Frontal cortex (tissue), 4 donors: Measurements from ENCODE around the gene MYO1D. TPM values are rescaled to one million over a fixed set of nuclear protein-coding genes. Genes with fewer than 3 reads are reported as not detected.

Experiments used
- DNase-seq, 2 donors: peaks; one replicate each; pipeline ENCODE4 v3.0.0; 2012; ENCODE audit warnings: low spot score in 2 of 2
- FAIRE-seq: peaks from 2 replicates; lab custom pipeline; 2012; peaks lifted over from hg19 to GRCh38; lab: Jason Lieb, UNC
- total RNA-seq: library from RNA; depleted of rRNA; stranded (reverse); fragments of >200 nt; gene quantifications from one replicate; pipeline ENCODE4 v1.2.3, GENCODE V29; 2014
- donor health status: control.
- donor health status: control.
- donor health status: control.

Gene MYO1D
- total RNA-seq, 1 donor from 2014 or later = 52.6 TPM

DNA sequence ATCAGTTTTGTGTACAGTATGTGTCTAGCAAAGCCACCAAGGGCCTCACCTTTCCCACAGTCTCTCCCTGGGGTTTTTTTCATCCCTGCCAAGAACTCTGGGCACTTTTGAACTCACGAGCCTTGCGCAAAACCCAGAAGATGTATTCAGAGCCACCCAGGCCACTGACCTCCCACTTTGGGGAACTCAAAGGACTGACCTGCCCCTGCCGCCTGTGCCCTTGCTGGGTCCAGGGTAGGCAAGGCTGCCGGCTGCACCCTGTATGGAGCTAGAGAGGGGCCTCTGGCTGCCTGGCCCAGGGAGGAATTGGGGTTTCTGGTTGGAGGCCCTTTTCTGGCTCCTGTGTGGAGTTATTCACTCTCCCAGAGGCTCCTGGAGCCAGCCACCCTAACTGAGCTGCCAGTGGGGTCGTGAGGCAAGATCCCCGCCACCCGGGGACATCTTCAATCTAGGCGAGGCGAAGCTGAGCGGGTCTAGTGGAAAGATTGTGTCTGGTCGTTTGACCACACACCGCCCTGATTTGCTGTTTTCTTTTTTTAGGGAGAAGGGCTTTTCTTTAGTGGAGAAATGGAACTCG, 388.2 kb downstream of the MYO1D start:
- FAIRE-seq = no peak

DNA sequence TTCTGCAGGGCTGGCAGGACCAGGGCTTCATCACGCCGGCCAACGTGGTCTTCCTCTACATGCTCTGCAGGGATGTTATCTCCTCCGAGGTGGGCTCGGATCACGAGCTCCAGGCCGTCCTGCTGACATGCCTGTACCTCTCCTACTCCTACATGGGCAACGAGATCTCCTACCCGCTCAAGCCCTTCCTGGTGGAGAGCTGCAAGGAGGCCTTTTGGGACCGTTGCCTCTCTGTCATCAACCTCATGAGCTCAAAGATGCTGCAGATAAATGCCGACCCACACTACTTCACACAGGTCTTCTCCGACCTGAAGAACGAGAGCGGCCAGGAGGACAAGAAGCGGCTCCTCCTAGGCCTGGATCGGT, 388.8 kb downstream of the MYO1D start:
- no peak for FAIRE-seq

More for the DNA sequence above, 388.2 kb downstream of the MYO1D start:
- no peak for DNase-seq

DNA sequence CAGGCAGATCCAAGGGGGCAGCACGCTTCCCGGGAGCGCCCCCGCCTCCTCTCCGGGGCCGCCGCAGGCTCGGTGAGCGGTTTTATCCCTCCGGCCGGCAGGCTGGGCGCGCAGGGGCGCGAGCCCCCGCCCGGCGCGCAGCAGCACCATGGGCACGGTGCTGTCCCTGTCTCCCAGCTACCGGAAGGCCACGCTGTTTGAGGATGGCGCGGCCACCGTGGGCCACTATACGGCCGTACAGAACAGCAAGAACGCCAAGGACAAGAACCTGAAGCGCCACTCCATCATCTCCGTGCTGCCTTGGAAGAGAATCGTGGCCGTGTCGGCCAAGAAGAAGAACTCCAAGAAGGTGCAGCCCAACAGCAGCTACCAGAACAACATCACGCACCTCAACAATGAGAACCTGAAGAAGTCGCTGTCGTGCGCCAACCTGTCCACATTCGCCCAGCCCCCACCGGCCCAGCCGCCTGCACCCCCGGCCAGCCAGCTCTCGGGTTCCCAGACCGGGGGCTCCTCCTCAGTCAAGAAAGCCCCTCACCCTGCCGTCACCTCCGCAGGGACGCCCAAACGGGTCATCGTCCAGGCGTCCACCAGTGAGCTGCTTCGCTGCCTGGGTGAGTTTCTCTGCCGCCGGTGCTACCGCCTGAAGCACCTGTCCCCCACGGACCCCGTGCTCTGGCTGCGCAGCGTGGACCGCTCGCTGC, 389.3 kb downstream of the MYO1D start:
- DNase-seq (no peak), FAIRE-seq (no peak)

More for the DNA sequence above, 388.8 kb downstream of the MYO1D start:
- no peak for DNase-seq

DNA sequence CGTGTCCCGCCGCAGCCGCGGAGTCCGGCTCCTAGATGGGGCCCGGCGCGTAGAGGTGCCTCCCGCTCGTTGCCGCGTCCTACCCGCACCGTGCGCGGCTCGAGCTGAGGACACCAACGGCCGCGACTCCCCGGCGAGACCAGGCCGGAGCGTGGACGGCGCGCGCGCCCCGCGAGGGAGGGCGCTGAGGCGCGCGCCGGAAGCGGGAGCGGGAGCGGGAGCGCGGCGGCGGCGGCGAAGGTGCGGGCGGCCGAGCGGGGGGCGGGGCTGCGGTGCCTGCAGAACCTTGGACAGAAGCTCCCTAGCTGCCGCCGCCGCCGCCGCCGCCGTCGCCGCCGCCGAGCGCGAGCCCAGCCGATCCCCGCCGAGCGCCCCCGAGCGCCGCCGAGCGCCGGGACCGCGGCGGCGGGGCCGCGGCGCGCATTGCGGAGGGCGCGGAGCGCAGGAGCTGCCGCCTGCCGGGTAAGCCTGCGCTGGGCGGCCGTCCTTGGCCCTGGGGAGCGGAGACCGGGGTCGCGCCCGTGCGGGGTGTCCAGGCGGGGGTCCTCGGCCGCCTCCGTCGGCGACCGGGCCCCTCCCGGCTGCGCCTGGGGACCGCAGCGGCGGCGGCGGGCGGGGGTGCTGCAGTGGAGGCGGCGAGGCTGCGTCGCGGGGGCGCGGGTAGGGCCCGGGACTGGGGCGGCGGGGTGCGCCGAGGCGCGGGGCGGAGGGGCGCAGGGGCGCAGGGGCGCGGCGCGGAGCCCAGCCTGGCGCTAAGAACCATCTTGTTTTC, 390.0 kb downstream of the MYO1D start, which contains the start of gene CDK5R1:
CDK5R1 (plus strand) TSS at position 293 of the 772 bp plus-strand sequence. CDS start 628 bp downstream, outside the sequence.
- DNase-seq = peak; percentile 81 to 84
- no peak for FAIRE-seq

DNA sequence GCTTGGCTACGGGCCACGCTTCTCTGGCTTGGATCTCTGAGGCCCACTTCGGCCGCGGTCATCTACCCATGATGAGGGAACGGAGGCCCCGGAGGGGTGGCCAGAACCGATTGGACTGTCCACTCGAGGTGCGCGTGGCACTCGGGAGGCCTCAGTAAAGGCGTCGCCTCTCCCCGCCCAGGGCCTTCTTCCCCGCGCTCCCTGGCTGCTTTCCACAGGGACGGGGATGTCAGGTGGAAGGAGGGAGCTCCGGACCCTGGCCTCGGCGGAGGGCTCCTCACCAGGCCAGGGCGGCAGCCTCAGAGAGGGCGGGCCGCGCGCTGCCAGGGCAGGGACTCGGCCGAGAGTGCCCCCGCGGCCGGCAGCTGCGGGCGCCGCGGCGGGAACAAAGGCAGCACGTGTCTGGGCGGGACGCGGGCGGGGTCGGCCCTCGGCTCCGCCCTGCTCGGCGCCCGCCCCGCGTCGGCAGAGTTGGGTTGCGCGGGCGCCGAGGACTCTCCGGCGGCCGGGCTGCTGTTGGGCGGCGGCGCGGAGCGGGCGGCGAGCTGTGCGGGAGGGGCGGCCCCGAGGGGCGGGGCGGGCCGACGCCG, 390.7 kb downstream of the MYO1D start:
- FAIRE-seq (no peak), DNase-seq (peak; percentile 91 to 96)

DNA sequence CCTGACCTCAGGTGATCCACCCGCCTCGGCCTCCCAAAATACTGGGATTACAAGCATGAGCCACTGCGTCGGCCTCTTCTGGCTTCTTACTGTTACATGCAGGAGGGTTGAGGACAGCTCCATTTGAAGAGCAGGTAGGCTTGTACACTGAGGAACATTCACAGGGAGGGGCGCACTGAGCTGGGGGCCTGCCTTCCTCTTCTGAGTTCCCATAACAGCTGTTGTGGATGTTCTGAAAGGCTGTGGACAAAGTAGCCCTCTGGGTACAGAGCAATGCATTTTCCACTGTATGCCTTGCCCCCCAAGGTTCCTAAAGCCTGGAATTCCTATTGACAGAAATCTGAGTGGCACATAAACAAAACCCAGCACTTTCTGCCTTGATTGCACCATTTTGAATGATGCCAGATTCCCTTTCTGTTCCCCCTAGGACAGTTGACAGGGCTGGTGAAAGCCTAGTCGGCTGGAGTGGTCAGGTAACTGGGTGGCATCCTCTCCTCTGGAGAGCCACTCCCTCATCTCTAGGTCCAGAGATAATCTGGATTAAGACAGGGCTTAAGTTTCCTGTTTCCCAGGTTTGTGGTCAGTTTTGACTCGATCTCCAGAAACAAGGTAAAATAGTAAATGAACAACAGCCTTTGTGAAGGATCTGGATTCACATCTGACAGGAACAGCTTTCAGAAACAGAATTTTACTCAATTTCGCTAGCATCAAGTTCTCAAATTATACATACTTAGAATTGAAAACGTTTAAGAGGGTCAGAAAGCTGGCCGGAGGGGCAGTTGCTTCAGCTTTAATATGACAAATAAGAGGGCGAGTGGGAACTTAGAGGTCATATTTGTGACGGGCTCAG, 391.4 kb downstream of the MYO1D start:
- FAIRE-seq (no peak), DNase-seq (no peak)

DNA sequence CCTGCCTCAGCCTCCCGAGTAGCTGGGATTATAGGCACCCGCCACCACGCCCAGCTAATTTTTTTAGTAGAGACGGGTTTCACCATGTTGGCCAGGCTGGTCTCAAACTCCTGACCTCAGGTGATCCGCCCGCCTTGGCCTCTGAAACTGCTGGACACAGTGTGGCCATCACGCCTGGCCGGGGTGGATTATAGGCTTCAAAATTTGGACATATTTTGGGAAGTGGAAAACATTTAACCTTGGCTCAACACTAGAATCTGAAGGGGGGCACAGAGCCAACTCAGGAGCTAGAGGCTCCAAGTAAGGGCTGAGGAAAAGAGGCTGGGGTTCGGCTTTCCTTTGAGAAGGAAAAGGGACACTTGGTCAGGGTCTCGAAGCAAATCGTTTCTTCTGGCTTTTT, 392.3 kb downstream of the MYO1D start:
- DNase-seq (no peak), FAIRE-seq (no peak)

DNA sequence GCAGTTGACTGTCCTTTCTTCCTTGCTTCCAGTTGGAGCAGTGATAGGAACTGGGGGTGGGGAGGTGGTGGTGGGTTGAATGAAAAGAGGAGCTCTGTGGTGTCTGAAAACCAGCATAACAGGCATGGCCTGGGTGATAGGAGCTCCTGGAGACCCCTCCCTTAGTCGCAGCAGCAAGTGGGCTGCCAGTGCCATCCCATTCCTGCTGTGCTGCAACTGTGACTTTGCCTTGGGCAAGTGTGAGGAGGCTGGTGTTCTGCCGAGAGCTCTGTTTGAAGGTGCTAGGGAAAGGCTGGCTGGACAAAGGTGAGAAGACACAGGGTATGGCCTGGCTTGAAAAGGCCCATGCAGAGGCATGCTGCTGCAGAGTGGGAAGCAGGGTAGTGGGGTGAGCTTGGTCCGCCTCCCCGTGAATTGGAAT, 392.9 kb downstream of the MYO1D start:
- DNase-seq = no peak
- FAIRE-seq = no peak

DNA sequence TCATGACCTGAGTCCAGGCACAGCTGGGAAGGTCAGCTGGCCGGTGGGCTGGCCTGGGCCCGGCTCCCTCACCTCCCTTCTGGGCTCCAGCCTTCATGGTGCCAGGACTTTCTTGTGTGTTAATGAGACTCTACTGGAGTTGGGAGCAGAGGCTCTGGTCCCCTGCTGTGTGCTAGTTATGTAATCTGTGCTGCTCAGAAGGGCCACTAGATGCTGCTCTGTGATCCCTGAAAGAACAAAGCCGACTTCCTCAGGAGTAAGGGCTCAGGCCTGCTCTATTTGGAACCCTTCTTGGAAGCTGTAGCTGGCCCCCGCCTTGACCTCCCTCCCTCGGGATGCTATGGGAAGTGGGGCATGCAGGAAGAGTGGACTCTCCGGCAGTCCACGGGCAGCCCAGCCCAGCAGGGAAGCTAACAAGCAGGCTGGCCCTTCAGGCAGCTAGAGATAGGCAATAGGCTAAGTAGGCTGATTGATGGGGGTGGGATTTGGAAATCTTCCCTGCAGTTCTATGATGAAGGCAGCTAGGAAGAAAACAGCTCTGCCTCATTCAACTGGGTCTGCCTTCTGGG, 393.4 kb downstream of the MYO1D start:
- DNase-seq (peak; percentile 76 to 90), FAIRE-seq (no peak)

DNA sequence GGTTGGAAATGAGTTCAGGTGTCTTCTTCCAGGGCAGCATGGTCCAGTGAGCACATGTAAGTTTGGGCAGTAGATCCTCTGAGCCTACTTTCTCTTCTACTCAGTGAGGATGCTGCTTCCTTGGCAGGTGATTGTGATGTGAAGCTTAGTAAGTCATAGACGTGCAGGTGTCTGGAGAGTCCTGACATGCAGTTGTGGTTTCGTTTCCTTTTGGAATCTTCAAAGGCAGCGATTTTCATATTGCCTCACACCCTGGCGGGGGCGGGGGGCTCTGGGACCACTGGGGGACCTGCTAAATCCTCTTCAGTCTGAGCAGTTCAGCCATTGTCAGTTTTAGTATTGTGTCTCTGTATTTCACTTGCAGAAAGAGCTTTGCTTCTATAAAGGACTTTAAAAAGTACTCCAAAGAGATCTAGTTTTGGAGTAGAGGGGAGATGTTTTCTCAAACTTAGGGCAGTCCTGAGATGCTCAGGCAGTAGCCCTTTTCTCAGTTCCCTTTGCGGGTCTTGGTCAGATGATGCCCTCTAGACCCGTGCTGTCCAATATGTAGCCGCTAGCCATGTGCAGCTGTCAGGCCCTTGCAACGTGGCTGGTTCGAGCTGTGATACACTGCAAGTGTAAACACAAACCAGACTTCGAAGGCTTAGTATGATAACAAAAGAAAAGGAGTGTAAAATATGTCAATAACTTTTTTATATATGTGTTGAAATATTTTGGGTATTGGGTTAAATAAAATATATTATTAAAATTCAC, 394.2 kb downstream of the MYO1D start:
- FAIRE-seq = no peak
- DNase-seq = no peak

DNA sequence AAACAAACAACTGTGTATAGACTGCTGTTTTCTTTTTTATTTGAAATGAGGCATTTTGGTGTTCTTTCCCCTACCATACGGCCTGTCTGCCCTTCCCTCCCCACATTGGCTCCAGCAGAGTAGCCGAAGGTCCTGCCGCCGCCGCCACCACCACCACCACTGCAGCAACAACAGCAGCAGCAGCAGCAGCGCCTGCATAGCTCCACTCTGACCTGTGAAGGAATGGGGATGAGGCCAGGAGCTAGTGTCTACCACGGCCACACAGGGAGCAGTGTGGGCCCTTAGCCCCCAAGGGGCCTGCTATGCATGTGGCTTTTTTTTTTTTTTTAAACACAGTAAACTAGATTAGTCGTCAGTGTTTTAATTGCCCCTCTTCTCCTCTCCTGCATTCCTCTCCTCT, 395.7 kb downstream of the MYO1D start:
- DNase-seq = no peak
- FAIRE-seq = no peak

DNA sequence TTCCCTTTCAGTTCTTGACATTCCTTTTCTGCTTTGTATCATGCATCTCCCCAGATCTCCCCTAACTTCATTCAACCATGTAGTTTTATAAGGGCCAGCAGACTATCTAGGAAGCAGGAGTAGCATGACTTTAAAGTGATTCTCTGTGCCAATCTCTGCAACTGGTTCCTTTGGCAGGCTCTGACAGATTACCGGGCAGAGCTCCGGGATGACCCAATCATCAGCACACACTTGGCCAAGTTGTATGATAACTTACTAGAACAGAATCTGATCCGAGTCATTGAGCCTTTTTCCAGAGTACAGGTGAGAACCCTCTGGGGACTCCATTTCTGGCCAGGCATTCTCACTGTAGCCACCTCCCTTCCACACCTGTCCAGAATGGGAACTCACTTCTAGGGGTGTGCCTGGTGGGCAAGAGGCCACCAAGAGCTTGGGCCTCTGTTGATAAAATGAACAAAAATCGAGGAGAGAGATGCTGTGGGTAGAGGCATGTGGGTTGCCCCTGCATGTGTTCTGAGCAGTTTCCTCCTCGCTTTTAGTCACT, 397.8 kb downstream of the MYO1D start:
- DNase-seq = no peak
- no peak for FAIRE-seq

DNA sequence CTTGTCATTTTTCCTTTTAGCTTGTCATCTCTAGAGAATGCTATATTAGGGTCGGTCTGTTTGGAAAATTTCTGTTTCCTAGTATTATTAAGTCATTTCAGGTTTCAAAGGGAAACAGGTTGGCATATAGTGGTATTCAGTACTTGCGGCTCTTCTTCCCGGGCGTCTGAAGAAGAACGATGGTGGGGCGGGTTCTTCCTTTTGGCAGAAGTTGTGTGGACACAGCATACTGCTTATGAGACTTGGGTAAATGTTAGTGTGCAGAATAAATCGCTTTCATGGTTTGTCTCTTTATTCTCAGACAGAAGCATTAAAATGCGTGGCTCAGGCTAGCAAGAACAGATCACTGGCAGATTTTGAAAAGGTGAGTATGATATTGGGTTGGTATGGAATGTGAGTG, 399.7 kb downstream of the MYO1D start:
- FAIRE-seq = no peak
- DNase-seq = no peak

DNA sequence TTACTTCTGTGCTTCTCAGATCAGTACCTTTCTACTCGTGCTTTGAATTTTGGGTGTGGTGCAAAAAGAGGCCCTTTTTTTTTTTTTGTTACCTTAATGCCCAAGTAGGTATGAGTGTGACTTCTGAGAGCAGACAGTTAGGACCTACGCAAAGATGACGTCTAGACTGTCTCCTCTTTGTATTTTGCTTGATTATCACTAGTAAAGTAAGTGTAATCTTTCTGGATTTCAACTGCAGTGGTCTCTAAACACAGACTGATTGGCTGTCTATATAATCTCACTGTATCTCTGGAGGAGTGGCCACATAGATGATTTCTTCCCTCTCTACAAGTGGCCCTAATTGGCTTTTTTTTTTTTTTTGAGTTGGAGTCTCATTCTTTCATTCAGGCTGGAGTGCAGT, 401.7 kb downstream of the MYO1D start:
- no peak for FAIRE-seq
- no peak for DNase-seq

DNA sequence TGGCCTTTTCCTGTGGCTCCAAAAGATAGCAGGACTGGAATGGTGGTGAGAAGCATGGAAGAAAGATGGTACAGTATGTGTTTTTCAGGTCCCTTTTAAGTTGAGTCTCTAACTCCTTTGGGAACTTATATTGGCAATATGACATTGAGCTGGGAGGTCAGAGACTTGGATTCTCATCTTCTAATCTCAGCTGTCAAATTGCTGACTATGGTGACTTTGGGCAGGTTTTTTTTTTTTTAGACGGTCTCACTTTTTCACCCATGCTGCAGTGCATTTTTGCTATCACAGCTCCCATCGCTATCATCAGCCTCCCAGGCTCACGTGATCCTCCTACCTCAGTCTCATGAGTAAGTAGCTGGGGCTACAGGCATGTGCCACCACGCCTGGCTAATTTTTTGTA, 405.3 kb downstream of the MYO1D start:
- no peak for DNase-seq
- no peak for FAIRE-seq

DNA sequence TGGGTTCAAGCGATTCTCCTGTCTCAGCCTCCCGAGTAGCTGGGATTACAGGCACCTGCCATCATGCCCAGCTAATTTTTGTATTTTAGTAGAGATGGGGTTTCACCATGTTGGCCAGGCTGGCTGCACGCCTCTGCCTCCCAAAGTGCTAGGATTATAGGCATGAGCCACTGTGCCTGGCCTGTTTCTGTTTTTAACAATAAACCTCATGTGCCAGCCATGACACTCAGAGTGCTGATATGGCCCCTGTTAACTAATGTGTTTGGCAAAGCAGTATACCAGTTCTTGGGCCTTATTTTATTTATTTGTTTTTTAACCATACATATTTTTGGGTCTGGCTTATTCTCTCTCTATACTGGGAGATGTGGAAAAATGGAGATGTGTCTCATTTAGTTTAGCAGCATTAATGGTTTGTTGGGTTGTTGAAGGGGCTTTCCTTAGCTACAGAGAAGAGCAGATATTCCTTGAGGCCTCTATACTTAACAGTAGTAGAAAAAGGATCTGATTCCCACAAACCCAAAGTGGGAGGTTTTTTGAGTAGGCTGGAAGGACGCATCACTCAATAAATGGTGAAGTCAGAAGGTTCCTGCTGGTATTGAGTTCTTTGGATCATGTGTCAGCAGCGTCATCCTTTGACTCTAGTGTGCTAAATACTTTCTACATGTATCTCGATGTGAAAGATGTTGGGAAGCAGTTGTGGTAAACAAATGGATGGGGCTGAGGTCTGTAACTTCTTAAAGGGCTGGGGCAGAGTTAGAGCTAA, 406.3 kb downstream of the MYO1D start:
- FAIRE-seq = no peak
- no peak for DNase-seq

DNA sequence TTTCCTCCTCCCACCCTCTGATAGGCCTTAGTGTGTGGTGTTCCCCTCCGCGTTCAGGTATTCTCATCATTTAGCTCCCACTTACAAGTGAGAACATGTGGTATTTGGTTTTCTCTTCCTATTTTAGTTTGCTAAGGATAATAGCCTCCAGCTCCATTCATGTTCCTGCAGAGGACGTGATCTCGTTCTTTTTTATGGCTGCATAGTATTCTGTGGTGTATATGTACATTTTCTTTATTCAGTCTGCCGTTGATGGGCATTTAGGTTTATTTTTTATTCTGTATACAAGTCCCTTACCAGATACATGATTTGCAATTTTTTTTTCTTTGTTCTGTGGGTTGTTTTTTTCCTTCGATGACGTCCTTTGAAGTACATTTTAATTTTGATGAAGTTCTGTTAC, 409.0 kb downstream of the MYO1D start:
- FAIRE-seq (no peak), DNase-seq (no peak)

DNA sequence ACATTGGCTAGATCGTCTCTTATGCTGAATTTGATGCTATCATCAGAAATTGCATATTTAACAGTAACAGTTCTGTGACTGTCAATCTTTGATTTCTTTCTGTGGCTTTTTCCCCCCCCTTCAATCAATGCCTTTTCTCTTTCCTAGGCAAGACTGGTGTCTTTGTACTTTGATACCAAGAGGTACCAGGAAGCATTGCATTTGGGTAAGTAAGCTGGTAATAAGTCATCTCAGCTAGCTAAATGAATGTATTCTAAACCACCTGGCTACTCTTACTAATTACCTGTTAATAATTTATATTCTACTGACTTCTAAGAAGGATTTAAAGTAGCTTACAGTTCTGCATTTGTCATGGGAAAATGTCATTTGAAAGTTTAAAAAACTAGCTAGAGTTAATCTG, 412.6 kb downstream of the MYO1D start:
- DNase-seq = no peak
- FAIRE-seq = no peak
